ENCODE measurements around the gene RRBP1.

GRCh38 chr20:17579369-17580039 is 102.5 kb downstream of the RRBP1 start:
- TF ChIP-seq POLR2AphosphoS5 (IDR thresholded peaks at IDR 0.05): no peak
- TF ChIP-seq CTCF (IDR thresholded peaks at IDR 0.05): no peak
- no peak for TF ChIP-seq POLR2A (IDR thresholded peaks at IDR 0.05)
